ENCODE results near the gene IGF1R.

Gene IGF1R

DNA sequence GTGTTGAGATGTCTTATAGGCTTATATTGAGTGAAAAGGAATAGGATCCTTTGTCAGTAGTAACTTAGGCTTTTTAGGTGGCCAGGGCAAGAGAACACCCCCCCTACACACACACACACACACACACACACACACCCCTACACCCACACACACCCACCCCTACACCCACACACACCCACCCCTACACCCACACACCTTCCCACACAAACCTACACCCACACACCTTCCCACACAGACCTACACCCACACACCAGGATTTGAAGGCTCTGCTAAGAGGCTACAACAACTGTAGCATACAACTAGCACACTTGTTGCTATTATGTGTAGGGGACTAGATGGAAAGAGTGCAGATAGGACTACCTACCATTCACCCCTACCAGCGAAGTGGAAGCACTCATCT lies 186.6 kb downstream of the IGF1R start:
- DNase-seq (ENCODE audit: low spot score): no peak

DNA sequence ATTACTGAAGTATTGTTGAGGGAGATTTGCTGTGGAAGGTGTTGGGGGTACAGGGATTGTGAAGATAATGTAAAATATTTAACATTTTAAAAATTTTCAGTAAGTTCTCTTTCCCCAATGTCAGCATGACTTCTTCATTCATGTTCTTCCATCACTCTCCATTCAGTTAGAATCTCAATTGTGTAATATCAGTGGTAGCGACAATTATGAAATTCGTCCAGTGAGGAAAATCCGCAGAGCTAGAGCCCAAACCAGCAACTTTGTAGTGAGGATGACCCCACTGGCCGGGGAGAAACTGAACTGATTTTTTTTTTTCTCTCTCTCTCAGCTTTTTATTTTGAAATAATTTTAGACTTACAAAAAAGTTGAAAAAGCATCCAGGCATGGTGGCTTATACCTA lies 187.5 kb downstream of the IGF1R start:
- DNase-seq (ENCODE audit: low spot score): no peak

DNA sequence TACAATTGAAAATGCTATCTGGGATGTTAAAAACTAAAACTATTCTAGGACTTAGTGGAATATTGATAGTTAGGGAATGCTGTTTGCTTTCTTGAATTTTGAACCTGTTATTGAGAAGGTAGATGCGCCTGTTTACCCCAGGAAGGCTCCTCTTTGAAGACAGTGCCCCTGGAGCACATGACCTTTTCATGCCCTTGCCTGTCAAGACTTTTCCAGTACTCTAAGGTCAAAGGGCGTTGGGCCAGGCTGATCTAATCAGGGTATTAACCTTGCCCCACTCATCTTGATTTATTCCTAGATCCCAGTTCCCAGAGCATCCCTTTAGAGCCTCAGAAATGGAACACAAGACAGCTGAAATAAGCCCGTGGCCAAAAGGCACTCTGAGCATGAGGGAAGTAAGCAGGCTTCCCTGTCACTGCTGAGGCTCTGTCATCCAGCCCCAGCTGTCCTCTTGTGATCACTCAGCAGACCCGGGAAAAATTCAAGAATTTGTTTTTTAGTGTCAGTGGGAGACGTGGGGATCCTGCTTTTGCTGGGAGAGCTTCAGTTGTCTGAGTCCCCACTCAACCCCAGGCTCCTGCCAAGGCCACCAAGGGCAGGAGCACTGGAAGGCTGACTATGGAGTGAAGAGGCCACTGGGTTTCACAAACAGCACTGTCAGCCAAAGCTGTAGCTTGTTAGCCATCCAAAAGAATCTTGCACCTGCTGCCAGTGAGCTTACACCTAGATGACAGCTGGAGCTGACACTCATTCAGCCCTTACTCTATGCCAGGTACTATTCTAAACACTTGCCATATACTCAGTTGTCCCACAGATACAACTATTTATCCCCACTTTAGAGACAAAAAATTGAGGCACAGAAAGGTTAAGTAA lies 190.3 kb downstream of the IGF1R start:
- no peak for DNase-seq (ENCODE audit: low spot score)

DNA sequence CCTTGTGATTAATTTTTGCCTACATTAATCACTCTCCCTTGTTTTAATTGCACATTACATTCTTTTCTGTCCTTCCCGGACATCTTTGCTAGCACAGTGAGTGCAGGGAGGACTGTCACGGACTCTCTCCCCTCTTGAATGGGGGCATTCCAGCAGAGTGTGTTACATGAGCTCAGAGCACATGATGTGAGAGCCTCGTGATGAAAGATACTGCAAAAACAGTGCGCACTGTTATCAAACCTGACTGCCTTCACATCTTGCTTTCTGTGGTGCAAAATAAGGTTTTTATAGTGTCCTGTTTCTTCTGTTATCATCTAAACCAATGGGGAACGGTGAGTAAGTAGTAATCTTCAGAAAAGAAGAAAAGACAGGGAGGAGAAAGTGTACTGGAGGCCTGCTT lies 191.7 kb downstream of the IGF1R start:
- DNase-seq (ENCODE audit: low spot score): no peak

DNA sequence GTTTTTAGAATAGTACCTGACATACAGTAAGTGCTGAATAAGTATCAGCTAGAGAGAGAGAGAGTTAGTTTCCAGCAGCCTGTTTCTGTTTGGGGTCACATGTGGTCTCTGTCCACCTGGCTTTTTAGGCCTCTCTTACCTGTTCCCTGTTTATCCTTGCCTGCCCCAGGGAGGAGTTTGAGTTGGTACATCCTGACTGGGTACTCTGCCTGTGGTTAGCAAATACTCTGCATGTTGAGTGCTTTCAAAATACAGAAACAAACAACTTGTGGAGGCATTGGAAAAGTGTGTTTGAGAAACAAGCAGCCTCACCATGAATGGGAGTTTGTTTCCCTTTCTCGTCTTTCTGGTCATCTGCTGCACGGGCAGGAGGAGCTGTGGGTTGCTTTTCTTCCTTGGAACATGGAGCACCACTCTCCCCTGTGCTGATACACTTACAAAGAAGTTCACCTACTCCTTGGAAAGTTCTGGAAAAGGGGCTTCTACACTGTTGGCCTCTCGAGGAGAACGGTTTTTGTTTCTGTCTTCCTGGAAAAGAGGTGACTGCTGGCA lies 193.2 kb downstream of the IGF1R start:
- no peak for DNase-seq (ENCODE audit: low spot score)

DNA sequence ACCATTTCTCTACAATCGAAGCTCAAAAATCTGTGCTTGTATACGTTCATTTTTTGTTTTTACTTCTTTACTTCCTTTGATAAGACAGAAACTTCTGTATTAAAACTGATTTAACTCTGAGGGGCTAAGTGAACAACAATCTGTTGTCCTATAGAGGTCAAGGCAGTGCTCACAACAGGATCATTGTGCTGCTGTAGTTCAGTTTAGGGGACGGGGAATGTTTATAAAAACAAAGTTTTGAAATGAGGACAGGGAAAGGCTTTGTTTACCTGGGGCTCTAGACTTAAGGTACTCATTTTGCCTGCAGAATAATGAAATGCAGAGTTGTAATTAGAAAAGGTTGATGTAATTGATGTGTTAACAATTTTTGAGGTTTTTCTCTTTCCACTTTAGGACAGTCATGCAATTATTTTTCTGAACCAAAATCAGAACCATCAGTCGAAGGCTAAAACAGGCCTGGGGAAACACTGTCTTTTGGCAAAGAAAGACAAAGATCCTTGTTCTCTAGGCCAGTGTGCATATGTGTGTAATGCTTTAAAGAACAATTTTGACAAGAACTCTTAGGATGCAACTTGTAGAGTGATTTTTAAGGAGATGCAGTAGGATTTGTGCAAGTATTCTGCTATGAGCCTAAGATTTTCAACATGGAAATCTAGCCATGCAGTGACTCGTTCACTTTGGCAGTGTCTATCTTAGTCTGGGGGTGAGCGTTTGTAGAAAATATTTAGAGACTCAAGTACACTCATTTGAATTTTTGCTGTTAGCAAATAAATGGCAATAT lies 194.0 kb downstream of the IGF1R start:
- DNase-seq (ENCODE audit: low spot score): no peak

DNA sequence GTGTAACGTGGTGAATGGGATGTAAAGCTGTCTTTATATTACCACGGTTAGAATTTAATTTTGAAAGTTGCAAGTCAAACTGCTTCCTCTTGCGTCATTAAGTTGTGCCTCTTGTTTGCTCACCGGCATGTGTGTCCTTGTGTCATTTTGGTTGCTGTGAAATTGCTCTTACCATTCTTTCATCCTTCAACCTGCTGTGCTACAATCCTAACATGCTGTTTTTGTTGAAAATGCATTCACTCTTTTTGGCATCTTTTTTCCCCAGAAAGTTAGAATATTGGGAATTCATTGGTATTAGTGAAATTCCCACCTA lies 194.6 kb downstream of the IGF1R start:
- DNase-seq (ENCODE audit: low spot score): no peak

DNA sequence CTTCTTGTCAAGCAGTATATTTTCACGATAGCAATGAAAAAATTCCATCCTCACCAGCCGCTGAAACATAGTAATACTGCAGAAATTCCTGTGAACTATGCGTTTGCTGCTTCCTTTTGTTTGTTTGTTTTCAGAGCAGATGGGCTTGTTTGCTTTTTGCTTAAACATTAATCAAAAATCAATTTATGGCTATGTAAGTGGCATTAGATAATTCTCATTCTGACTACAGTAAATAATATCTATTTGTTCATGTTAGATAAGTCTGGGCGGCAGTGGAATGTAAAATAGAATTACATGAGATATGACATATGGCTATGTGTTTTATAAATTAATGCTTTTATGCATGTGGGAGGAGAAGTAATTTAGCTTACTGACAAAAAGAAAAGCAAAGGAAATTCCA lies 195.5 kb downstream of the IGF1R start:
- no peak for DNase-seq (ENCODE audit: low spot score)

DNA sequence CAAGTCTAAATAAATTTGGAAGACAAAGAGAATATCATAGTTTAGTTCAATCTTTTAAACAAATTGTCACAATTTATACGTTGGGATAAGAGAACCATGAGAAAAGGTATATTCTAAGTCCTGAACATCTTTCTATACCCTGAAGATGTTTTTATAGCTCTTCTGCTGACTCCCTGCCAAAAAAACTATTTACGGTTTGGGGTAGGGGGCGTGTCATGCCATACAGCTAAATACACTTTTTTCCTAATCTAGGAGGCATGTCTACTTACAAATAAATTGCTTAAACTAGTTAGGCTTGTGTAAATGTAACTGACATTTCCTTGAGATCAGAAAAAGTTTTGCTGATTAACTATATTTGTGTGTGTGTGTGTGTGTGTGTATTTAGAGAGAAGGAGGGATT lies 195.9 kb downstream of the IGF1R start:
- DNase-seq (ENCODE audit: low spot score): no peak

DNA sequence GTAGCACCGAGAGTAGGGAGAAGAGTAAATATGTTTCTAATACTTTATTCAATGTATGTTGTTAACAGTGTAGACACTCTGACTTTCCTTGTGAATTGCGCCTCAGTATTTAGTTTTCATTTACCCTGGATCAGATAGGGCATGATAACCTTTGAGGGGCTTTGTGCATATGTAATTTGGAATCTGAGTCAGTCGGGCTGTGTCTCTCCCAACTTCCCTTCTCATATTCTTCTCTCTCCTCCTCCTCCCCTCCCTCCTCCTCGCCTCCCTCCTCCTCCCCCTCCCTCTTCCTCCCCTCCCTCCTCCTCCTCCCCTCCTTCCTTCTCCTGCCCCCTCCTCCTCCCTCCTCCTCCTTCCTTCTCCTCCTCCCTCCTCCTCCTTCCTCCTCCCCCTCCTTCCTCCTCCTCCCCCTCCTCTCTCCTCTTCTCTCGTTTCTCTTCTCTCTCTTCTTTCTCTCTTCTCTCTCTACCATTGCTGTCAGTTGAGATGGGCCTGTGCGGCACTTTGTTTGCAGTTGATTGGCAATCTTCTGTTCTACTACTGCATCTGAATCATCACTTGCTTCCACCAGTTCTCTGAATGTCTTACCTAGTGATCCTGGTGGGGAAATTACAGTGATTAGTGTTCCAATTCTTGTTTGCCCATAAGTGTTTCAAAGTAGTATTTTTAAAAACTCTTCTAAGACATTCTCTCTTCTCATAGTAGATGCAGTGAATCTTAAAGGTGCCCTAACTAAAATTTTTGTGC lies 197.0 kb downstream of the IGF1R start:
- no peak for DNase-seq (ENCODE audit: low spot score)

DNA sequence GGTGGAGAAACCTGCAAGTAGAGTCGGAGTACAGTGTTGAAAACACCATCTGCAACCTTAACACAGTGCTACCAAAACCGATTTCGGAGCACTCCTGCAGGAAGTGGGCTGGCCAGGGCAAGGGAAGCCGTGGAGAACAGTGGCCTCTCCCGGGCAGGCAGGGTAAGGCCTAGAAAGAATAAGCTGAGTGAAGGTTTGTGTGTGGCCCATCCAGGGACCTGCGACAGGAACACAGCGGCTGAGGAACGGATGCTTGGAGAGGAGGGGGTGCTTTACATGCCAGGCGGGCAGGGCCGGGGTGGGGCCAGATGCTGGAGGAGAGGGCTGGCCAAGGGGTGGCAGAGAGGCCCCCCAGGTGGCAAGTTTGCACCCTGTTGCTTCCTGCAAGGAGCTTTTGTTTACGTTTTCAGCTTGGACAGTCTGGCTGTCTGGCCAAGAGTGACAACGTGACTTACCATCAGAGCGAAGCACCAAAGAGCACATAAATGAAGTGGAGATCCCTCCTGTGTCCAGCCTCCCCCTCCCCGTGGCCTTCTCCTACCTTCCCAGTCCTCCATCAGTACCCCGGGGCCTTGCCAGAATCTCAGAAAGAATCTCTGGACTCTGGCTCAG lies 202.7 kb downstream of the IGF1R start:
- DNase-seq (ENCODE audit: low spot score): peak; percentile 73

DNA sequence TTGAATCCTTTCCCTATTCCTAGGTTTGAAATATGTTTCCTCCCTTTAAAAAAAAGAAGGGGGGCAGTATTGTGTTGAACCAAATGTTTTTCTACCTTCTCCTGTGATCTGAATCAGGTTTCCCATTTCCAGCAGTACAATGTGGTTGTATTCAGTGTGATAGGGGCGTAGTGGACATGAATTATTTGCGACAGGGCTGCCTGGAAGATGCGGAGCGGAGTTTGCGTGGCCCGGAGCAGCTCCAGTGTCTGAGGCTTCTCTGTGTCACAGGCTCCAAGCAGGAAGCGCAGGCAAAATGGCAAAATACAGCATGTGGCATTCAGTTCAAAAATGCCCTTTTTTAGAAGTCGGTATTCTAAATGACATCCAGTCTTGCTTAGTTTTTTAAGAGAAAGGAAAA lies 204.8 kb downstream of the IGF1R start:
- peak; percentile 65 for DNase-seq (ENCODE audit: low spot score)

DNA sequence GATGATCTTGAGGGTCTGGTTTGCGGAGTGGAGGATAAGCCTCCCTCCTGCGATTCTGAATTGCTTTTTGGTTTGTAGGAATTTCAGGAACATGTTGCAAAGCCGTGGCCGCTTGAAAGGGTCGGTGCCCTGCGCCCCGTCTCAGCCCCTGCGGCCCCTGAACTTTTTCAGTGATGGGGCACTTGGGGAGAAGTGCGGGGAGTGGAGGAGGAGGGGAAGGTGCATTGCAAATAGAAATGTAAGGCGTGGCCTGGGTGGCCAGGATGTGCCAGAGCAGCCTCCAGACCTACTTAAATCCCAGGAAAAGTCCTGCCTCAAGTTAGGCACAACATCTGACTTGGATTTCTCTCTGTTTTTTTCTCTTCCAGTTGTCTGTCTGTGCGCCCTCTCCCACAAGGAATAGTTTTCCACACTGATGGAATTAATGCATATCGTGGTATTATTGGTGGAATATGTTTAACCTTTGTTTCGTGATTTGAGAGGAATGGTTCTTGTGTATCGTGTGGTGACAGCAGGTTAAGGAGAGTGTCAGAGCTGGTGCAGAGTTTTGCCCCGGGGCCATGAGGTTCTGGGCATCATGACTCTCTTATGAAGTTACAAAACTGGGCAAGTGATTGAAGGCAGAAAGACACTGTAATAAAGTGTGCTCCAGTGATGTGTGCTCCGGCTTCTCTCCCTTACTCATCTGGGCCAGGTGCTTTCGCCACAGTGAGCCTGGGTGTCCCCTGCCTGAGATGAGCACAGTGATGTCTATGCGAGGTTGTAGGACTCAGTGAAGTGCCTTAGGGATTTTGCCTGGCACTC lies 205.5 kb downstream of the IGF1R start:
- peak; percentile 33 for DNase-seq (ENCODE audit: low spot score)

DNA sequence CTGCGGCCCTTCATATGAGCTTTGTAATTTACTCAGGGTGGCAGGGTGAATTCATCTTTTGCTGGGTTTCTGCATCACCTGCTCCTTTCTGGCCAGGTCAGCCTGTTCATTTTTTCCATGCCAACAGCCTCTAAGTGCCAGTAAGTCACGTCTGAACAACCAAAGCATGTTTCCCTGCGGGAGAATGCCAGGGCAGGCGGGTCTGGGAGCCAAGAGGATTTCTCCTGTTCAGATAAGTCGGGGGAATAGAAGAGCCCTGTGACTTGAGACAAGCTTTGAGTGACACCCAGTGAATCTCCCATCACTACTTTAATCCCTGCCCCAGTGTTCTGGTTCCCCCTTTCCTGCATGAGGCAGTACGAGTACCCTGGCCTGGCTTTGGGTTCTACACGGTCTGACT lies 206.2 kb downstream of the IGF1R start:
- no peak for DNase-seq (ENCODE audit: low spot score)

DNA sequence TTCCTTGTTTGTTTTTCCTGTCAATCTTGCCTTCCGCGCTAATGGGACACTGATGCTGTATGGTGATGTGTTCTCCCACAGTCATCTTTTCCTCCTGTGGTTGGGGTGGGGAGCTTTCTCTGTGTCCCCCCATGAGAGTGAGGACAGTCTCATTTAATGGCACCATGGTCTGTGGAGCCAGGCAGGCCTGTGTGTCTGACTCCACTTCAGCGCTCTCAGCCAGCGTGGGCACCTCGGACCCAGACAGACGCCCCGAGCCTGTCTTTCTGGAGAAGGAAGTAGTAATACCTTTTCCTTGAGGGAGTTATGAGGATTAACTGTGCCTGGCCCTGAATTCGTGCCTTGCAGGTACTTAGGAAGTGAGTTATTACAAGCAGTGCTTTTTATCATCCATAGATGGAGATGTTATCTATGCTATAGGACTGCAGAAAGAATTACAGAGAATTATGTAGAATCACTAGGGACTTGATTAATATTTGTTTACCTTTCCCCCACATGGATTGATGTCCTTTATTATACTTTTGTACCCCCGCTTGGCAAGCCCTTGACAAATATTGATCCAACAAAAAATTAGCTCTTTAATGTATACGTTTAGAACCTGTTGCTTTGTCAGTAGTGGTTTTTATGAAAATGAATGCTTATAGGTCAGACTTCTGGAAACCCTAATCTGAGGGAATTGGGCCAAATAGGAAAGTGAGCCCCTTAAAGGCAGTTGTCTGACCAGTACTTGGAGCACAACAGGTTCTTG lies 206.9 kb downstream of the IGF1R start:
- DNase-seq (ENCODE audit: low spot score): no peak

DNA sequence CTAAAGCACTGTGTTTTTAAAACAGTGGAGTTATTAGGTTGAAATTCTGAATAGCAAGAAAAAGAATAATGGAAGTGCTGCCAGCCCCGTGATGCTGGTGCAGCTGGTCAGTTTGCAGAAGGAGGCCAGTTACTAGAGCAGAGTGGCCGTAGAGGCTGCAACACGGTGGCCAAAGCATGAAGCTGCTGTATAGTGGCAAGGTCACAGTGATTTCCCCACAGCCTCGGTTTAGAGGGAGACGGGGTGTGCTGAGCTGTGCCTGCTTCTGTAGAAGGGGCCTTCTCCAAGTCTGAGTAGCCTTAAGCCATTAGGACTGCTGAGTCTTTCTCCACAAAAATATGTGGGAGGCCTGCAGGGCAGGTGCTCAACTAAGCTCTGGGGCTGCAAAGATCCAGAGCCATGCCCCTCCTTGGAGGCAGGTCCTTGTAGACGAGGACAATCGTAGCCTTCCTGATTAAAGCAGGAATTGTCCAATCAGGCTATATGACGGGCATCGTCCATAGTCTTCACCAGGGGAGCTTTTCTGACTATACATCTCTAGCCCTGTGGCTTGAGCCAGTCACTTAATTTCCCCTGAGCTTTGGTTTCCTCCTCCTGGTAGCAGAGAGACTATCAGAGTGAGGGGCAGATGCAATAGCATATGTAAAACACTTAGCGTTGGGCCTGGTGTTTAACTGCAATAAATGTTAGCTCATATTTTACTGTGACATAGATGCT lies 207.6 kb downstream of the IGF1R start:
- no peak for DNase-seq (ENCODE audit: low spot score)

DNA sequence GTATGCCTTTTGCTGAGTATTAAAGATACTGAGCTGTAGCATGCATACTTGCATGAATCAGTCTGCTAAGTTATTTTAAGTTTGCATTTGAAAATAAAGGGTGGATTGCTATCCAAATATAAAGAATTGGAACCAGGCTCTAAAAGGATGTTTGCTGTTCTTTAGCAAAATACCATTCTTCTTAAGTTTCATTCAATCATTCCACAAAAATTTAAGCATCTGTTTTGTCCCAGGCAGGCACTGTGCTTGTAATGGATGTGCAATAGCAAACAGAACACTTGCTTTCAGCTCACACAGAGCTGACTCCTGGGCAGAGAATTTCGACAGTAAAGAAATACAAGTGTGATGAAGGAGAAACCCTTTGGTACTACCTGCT lies 208.2 kb downstream of the IGF1R start:
- DNase-seq (ENCODE audit: low spot score): no peak

DNA sequence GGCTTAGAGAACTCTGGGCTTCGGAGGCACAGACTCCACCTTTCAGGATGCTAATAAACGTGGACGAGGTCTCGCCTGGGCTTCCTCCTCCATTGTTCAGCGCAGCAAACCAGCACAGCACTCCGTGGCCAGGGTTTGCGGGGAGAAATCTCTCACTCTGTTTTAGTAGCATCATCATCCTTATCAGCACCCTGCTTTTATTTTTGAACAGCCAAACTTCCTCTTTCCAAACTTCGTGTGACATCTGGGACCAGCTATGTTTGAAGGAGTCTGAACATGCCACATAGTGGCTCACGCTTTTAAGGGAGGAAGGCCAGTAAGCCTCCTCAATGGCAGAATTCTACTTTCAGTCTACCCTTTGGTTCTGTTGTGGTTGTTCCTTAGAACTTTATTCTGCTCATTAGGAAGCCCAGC lies 210.3 kb downstream of the IGF1R start:
- no peak for DNase-seq (ENCODE audit: low spot score)

DNA sequence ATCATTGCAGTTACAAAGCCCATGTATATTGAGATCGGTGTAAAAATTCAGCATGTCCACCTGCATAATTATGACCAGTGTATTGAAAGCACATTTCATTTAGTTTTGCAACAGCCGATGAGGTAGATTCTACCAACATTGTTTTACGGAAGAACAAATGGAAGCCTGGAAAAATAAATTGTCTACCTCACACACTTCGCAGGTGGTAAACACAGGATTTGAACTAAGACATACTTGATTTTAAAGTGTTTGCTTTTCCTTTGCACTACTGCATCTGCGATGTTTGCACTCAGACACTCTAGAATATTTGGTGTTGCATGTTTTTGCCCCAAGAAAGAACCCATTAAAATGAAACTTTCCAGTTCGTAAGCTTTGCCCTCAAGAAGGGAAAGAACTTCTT lies 210.8 kb downstream of the IGF1R start:
- DNase-seq (ENCODE audit: low spot score): no peak

Measured in iPS-NIHi11 (cell line).